ENCODE results near the gene SLC35F3. TPM values are rescaled to one million over a fixed set of nuclear protein-coding genes. Genes with fewer than 3 reads are reported as not detected.
A peak's percentile ranks its signal among the peaks of the same experiment; 100 is the strongest.

The SLC35F3 gene
- total and polyA plus RNA-seq, 9 of the 15 experiments (the other 6 are each of a cell fraction or from before 2014, with no cell fraction given), result 0.04 to 0.07 (median 0.04) TPM; not detected in 6

GRCh38 chr1:233972951-233973635, 68.6 kb downstream of the SLC35F3 start (continued):
- TF ChIP-seq, protein P1, sequence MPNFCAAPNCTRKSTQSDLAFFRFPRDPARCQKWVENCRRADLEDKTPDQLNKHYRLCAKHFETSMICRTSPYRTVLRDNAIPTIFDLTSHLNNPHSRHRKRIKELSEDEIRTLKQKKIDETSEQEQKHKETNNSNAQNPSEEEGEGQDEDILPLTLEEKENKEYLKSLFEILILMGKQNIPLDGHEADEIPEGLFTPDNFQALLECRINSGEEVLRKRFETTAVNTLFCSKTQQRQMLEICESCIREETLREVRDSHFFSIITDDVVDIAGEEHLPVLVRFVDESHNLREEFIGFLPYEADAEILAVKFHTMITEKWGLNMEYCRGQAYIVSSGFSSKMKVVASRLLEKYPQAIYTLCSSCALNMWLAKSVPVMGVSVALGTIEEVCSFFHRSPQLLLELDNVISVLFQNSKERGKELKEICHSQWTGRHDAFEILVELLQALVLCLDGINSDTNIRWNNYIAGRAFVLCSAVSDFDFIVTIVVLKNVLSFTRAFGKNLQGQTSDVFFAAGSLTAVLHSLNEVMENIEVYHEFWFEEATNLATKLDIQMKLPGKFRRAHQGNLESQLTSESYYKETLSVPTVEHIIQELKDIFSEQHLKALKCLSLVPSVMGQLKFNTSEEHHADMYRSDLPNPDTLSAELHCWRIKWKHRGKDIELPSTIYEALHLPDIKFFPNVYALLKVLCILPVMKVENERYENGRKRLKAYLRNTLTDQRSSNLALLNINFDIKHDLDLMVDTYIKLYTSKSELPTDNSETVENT (CRISPR knock-in tag; IDR thresholded peaks at IDR 0.05), result no peak
- TF ChIP-seq MCM5 (IDR thresholded peaks at IDR 0.05; ENCODE audit: low read depth) (no peak), FOXO4 (CRISPR knock-in tag; IDR thresholded peaks at IDR 0.05) (no peak), RFX5 (IDR thresholded peaks at IDR 0.05; ENCODE audit: low read depth, low read length) (no peak), GABPB2 (CRISPR knock-in tag; conservative IDR thresholded peaks at IDR 0.05) (peak; percentile 53; the same call in 1 of the 2 replicates), CCNT2 (IDR thresholded peaks at IDR 0.05; ENCODE audit: borderline replicate concordance, extremely low read depth, insufficient read length, low read depth, low read length) (no peak), RCOR1 (IDR thresholded peaks at IDR 0.05; ENCODE audit: borderline replicate concordance in 1 of 2, low read depth in 2 of 2, low read length in 2 of 2) (peak in 1 of 2 experiments; percentile 90; a peak in 2 of 4 replicates), ZNF174 (CRISPR knock-in tag; IDR thresholded peaks at IDR 0.05) (no peak), PRMT5 (CRISPR knock-in tag; IDR thresholded peaks at IDR 0.05) (no peak), NR3C1 (CRISPR knock-in tag; IDR thresholded peaks at IDR 0.05) (no peak), POLR2A (conservative IDR thresholded peaks at IDR 0.05) (no peak), ZNF280B (CRISPR knock-in tag; IDR thresholded peaks at IDR 0.05) (no peak), NKRF (IDR thresholded peaks at IDR 0.05; ENCODE audit: borderline replicate concordance) (no peak), EWSR1 (IDR thresholded peaks at IDR 0.05; ENCODE audit: borderline replicate concordance, low read depth, partially characterized antibody) (no peak), CHD2 (IDR thresholded peaks at IDR 0.05; ENCODE audit: low read depth, low read length) (no peak), ZNF431 (CRISPR knock-in tag; IDR thresholded peaks at IDR 0.05) (no peak), ZNF212 (CRISPR knock-in tag; IDR thresholded peaks at IDR 0.05) (no peak), HMGN3 (IDR thresholded peaks at IDR 0.05; ENCODE audit: borderline replicate concordance, extremely low read depth, insufficient read length, low read depth, low read length) (no peak), SRSF1 (IDR thresholded peaks at IDR 0.05; ENCODE audit: low read depth, low read length) (no peak), ZNF282 (CRISPR knock-in tag; IDR thresholded peaks at IDR 0.05) (no peak)

Measured in K562 (cell line).